ENCODE measurements around the gene ARID1B.

The ARID1B gene

GRCh38 chr6:157194643-157195042, 417.5 kb downstream of the ARID1B start:
- H3K27ac ChIP-seq (ENCODE audit: low read depth, low read length, poor library complexity, severe bottlenecking): no peak overlapping the region
- no peaks in the 10 kb centered on the region for H3K9me2 ChIP-seq (ENCODE audit: low read depth, low read length)
- TF ChIP-seq CTCF (IDR thresholded peaks at IDR 0.05; ENCODE audit: low read length): no peak
- TF ChIP-seq EZH2 (IDR thresholded peaks at IDR 0.05; ENCODE audit: borderline replicate concordance, low read length): no peak
- H3K4me3 ChIP-seq (ENCODE audit: low read depth, low read length, poor library complexity, severe bottlenecking): no peak overlapping the region
- H3K79me2 ChIP-seq (ENCODE audit: insufficient read depth, low read length): no peaks in the 10 kb centered on the region
- H3K4me2 ChIP-seq (ENCODE audit: low read length): no peak overlapping the region
- no peak overlapping the region for H3K9ac ChIP-seq (ENCODE audit: low read length)
- no peaks in the 10 kb centered on the region for H3K4me1 ChIP-seq (ENCODE audit: insufficient read depth, low read length, severe bottlenecking)
- peaks cover 82% of the 10 kb centered on the region for H3K36me3 ChIP-seq (ENCODE audit: insufficient read depth, low read length)
- H3F3A ChIP-seq (ENCODE audit: insufficient read depth, low read length): no peaks in the 10 kb centered on the region
- no peak overlapping the region for H2AFZ ChIP-seq (ENCODE audit: low read length)
- no peaks in the 10 kb centered on the region for H3K9me3 ChIP-seq (ENCODE audit: low read length)
- H3K27me3 ChIP-seq (ENCODE audit: insufficient read depth, low read length): no peaks in the 10 kb centered on the region
- H4K20me1 ChIP-seq (ENCODE audit: insufficient read depth, low read length): no peaks in the 10 kb centered on the region

- no peak overlapping the region for H3K9ac ChIP-seq (ENCODE audit: low read length)
- no peak overlapping the region for H3K4me2 ChIP-seq (ENCODE audit: low read length)
- H3K9me2 ChIP-seq (ENCODE audit: low read depth, low read length): no peaks in the 10 kb centered on the region
- no peaks in the 10 kb centered on the region for H3K4me1 ChIP-seq (ENCODE audit: insufficient read depth, low read length, severe bottlenecking)
- no peaks in the 10 kb centered on the region for H3K79me2 ChIP-seq (ENCODE audit: insufficient read depth, low read length)
- TF ChIP-seq EZH2 (IDR thresholded peaks at IDR 0.05; ENCODE audit: borderline replicate concordance, low read length): no peak
- no peak for TF ChIP-seq CTCF (IDR thresholded peaks at IDR 0.05; ENCODE audit: low read length)
- H3K27ac ChIP-seq (ENCODE audit: low read depth, low read length, poor library complexity, severe bottlenecking): no peak overlapping the region
- H3K27me3 ChIP-seq (ENCODE audit: insufficient read depth, low read length): no peaks in the 10 kb centered on the region
- no peaks in the 10 kb centered on the region for H3K9me3 ChIP-seq (ENCODE audit: low read length)
- no peaks in the 10 kb centered on the region for H3F3A ChIP-seq (ENCODE audit: insufficient read depth, low read length)
- H3K36me3 ChIP-seq (ENCODE audit: insufficient read depth, low read length): peaks cover 82% of the 10 kb centered on the region
- H2AFZ ChIP-seq (ENCODE audit: low read length): no peak overlapping the region
- no peaks in the 10 kb centered on the region for H4K20me1 ChIP-seq (ENCODE audit: insufficient read depth, low read length)
- H3K4me3 ChIP-seq (ENCODE audit: low read depth, low read length, poor library complexity, severe bottlenecking): no peak overlapping the region
These were observed 419.2 kb downstream of the ARID1B start for GRCh38 chr6:157196391-157196790.

GRCh38 chr6:157198425-157199279, 421.5 kb downstream of the ARID1B start:
- Histone ChIP-seq H4K20me1 (ENCODE audit: insufficient read depth, low read length) (no peaks in the 10 kb centered on the region), H3F3A (ENCODE audit: insufficient read depth, low read length) (no peaks in the 10 kb centered on the region), H3K79me2 (ENCODE audit: insufficient read depth, low read length) (no peaks in the 10 kb centered on the region), H3K9me2 (ENCODE audit: low read depth, low read length) (no peaks in the 10 kb centered on the region), H3K4me1 (ENCODE audit: insufficient read depth, low read length, severe bottlenecking) (no peaks in the 10 kb centered on the region), H3K4me2 (ENCODE audit: low read length) (no peak overlapping the region), H3K27ac (ENCODE audit: low read depth, low read length, poor library complexity, severe bottlenecking) (no peak overlapping the region), H3K27me3 (ENCODE audit: insufficient read depth, low read length) (no peaks in the 10 kb centered on the region), H3K36me3 (ENCODE audit: insufficient read depth, low read length) (peaks cover 80% of the 10 kb centered on the region), H3K9ac (ENCODE audit: low read length) (no peak overlapping the region), H3K9me3 (ENCODE audit: low read length) (no peaks in the 10 kb centered on the region), H3K4me3 (ENCODE audit: low read depth, low read length, poor library complexity, severe bottlenecking) (no peak overlapping the region), H2AFZ (ENCODE audit: low read length) (no peak overlapping the region)
- TF ChIP-seq CTCF (IDR thresholded peaks at IDR 0.05; ENCODE audit: low read length) (no peak), EZH2 (IDR thresholded peaks at IDR 0.05; ENCODE audit: borderline replicate concordance, low read length) (no peak)

All from OCI-LY1 (cell line).